ENCODE data around the gene BET1L.

Gene BET1L

GRCh38 chr11:250274-250673 lies 43.1 kb upstream of the BET1L start:
- Histone ChIP-seq H3K27ac (ENCODE audit: low read length) (no peak overlapping the region), H3K4me3 (ENCODE audit: low read length) (no peak overlapping the region), H3K9ac (ENCODE audit: low read length) (no peak overlapping the region), H3K4me2 (ENCODE audit: low read length) (no peak overlapping the region), H3K27me3 (ENCODE audit: low read depth, low read length) (no peaks in the 10 kb centered on the region), H3K36me3 (replicated peaks; ENCODE audit: low read depth, low read length) (peaks cover 59% of the 10 kb centered on the region), H3K79me2 (ENCODE audit: low read length) (no peaks in the 10 kb centered on the region), H3K4me1 (ENCODE audit: low read length) (no peaks in the 10 kb centered on the region), H3K9me3 (ENCODE audit: insufficient read depth, low read length) (no peaks in the 10 kb centered on the region), H4K20me1 (ENCODE audit: insufficient read depth, low read length) (no peaks in the 10 kb centered on the region), H2AFZ (ENCODE audit: low read depth, low read length) (no peak overlapping the region)
- no peak for TF ChIP-seq EZH2phosphoT487 (IDR thresholded peaks at IDR 0.05; ENCODE audit: low read depth)
- no peak for TF ChIP-seq CTCF (IDR thresholded peaks at IDR 0.05; ENCODE audit: low read depth, low read length)

- H3K36me3 ChIP-seq (replicated peaks; ENCODE audit: low read depth, low read length): peaks cover 67% of the 10 kb centered on the region
- H4K20me1 ChIP-seq (ENCODE audit: insufficient read depth, low read length): no peaks in the 10 kb centered on the region
- no peak overlapping the region for H3K27ac ChIP-seq (ENCODE audit: low read length)
These were observed 41.9 kb upstream of the BET1L start for GRCh38 chr11:249062-249461.

GRCh38 chr11:244376-244775 lies 37.2 kb upstream of the BET1L start:
- no peak overlapping the region for H2AFZ ChIP-seq (ENCODE audit: low read depth, low read length)
- peaks cover 25% of the 10 kb centered on the region for H3K79me2 ChIP-seq (ENCODE audit: low read length)
- H3K4me1 ChIP-seq (ENCODE audit: low read length): no peaks in the 10 kb centered on the region; the same call in 1 of the 2 replicates
- no peak overlapping the region for H3K9ac ChIP-seq (ENCODE audit: low read length)
- H3K9me3 ChIP-seq (ENCODE audit: insufficient read depth, low read length): no peaks in the 10 kb centered on the region
- TF ChIP-seq CTCF (IDR thresholded peaks at IDR 0.05; ENCODE audit: low read depth, low read length) (no peak), EZH2phosphoT487 (IDR thresholded peaks at IDR 0.05; ENCODE audit: low read depth) (no peak)
- H3K27me3 ChIP-seq (ENCODE audit: low read depth, low read length): no peaks in the 10 kb centered on the region
- no peak overlapping the region for H3K4me3 ChIP-seq (ENCODE audit: low read length)
- H3K27ac ChIP-seq (ENCODE audit: low read length): no peak overlapping the region
- 0 out of 2 replicates have a peak, but pooled peaks cover 4% of the 10 kb centered on the region for H4K20me1 ChIP-seq (ENCODE audit: insufficient read depth, low read length)
- peaks cover 59% of the 10 kb centered on the region for H3K36me3 ChIP-seq (replicated peaks; ENCODE audit: low read depth, low read length)
- no peak overlapping the region for H3K4me2 ChIP-seq (ENCODE audit: low read length)

More at GRCh38 chr11:249062-249461, 41.9 kb upstream of the BET1L start:
- H3K27me3 ChIP-seq (ENCODE audit: low read depth, low read length): no peaks in the 10 kb centered on the region
- no peak for TF ChIP-seq EZH2phosphoT487 (IDR thresholded peaks at IDR 0.05; ENCODE audit: low read depth)
- no peak for TF ChIP-seq CTCF (IDR thresholded peaks at IDR 0.05; ENCODE audit: low read depth, low read length)
- no peaks in the 10 kb centered on the region for H3K79me2 ChIP-seq (ENCODE audit: low read length)
- H3K4me1 ChIP-seq (ENCODE audit: low read length): no peaks in the 10 kb centered on the region
- no peak overlapping the region for H3K4me2 ChIP-seq (ENCODE audit: low read length)
- H3K9ac ChIP-seq (ENCODE audit: low read length): no peak overlapping the region
- no peaks in the 10 kb centered on the region for H3K9me3 ChIP-seq (ENCODE audit: insufficient read depth, low read length)
- no peak overlapping the region for H3K4me3 ChIP-seq (ENCODE audit: low read length)
- no peak overlapping the region for H2AFZ ChIP-seq (ENCODE audit: low read depth, low read length)

- Histone ChIP-seq H2AFZ (ENCODE audit: low read depth, low read length) (no peak overlapping the region), H3K27me3 (ENCODE audit: low read depth, low read length) (no peaks in the 10 kb centered on the region), H3K79me2 (ENCODE audit: low read length) (peaks cover 52% of the 10 kb centered on the region), H3K36me3 (replicated peaks; ENCODE audit: low read depth, low read length) (peaks cover 39% of the 10 kb centered on the region), H3K27ac (ENCODE audit: low read length) (no peak overlapping the region), H3K9ac (ENCODE audit: low read length) (no peak overlapping the region), H3K4me2 (ENCODE audit: low read length) (no peak overlapping the region), H4K20me1 (ENCODE audit: insufficient read depth, low read length) (peaks cover 4% of the 10 kb centered on the region; the same call in 1 of the 2 replicates), H3K9me3 (ENCODE audit: insufficient read depth, low read length) (no peaks in the 10 kb centered on the region), H3K4me3 (ENCODE audit: low read length) (no peak overlapping the region), H3K4me1 (ENCODE audit: low read length) (peaks cover 10% of the 10 kb centered on the region)
- TF ChIP-seq CTCF (IDR thresholded peaks at IDR 0.05; ENCODE audit: low read depth, low read length) (no peak), EZH2phosphoT487 (IDR thresholded peaks at IDR 0.05; ENCODE audit: low read depth) (no peak)
These were observed 34.4 kb upstream of the BET1L start for GRCh38 chr11:241634-242033.

Data from OCI-LY3 (cell line).